ENCODE measurements around the gene KLK5.

- TF ChIP-seq POLR2A (IDR thresholded peaks at IDR 0.05) (no peak), CTCF (IDR thresholded peaks at IDR 0.05) (no peak)
These were observed 53.3 kb downstream of the KLK5 start for GRCh38 chr19:50899569-50899968.

Data from gastroesophageal sphincter (tissue), 3 donors.